HG03457 (cell line): ENCODE measurements around the gene SLC6A12.

Experiments used
- ATAC-seq: cut with Tn5 transposase; IDR thresholded peaks from one replicate; pipeline ENCODE4 v1.9.1; 2021; ENCODE audit warnings: moderate number of reproducible peaks; ENCODE audit not compliant: unreplicated experiment

The SLC6A12 gene

GRCh38 chr12:145369-145960 lies 68.5 kb downstream of the SLC6A12 start:
- no peak for ATAC-seq

GRCh38 chr12:144650-145284 lies 69.2 kb downstream of the SLC6A12 start:
- ATAC-seq = no peak

- ATAC-seq = no peak
Measured at GRCh38 chr12:143964-144649, 69.8 kb downstream of the SLC6A12 start.

GRCh38 chr12:140162-140561 lies 73.8 kb downstream of the SLC6A12 start:
- no peak for ATAC-seq
